ENCODE measurements around the gene PRRG4. TPM values are rescaled to one million over a fixed set of nuclear protein-coding genes. Genes with fewer than 3 reads are reported as not detected.

PRRG4 gene
- total RNA-seq, 4 donors from 2014 or later: 0.75 to 2.2 (median 1.2) TPM

GRCh38 chr11:32831221-32831620 is 1.5 kb downstream of the PRRG4 start:
- no peak for TF ChIP-seq CTCF (IDR thresholded peaks at IDR 0.05; ENCODE audit: low read depth)

- TF ChIP-seq CTCF (IDR thresholded peaks at IDR 0.05; ENCODE audit: low read depth): no peak
Measured at GRCh38 chr11:32833921-32834320, 4.2 kb downstream of the PRRG4 start.

- TF ChIP-seq CTCF (IDR thresholded peaks at IDR 0.05; ENCODE audit: low read depth): no peak
Measured at GRCh38 chr11:32836946-32837345, 7.2 kb downstream of the PRRG4 start.

- TF ChIP-seq CTCF (IDR thresholded peaks at IDR 0.05; ENCODE audit: low read depth): no peak
Measured at GRCh38 chr11:32838505-32839274, 9.0 kb downstream of the PRRG4 start.

- no peak for TF ChIP-seq CTCF (IDR thresholded peaks at IDR 0.05; ENCODE audit: low read depth)
Measured at GRCh38 chr11:32839308-32839707, 9.6 kb downstream of the PRRG4 start.

- TF ChIP-seq CTCF (IDR thresholded peaks at IDR 0.05; ENCODE audit: low read depth): no peak
Measured at GRCh38 chr11:32840587-32840986, 10.9 kb downstream of the PRRG4 start.

GRCh38 chr11:32843544-32843943 is 13.8 kb downstream of the PRRG4 start:
- no peak for TF ChIP-seq CTCF (IDR thresholded peaks at IDR 0.05; ENCODE audit: low read depth)
